Psoas muscle (tissue), 8 donors: Measurements from ENCODE around the gene FOXP2. TPM values are rescaled to one million over a fixed set of nuclear protein-coding genes. Genes with fewer than 3 reads are reported as not detected.
"Not testable (repeated sequence)": the region's sequence is repeated elsewhere in the genome, so short reads cannot be mapped to it uniquely, and the experiment has no call there.

ENCODE experiments used
- ATAC-seq, 4 donors: fragments of 200-7000 bp; cut with Tn5 transposase; one replicate each; pipeline ENCODE4 v1.9.1; 2020; ENCODE audit warnings: moderate library complexity in 3 of 4, mild to moderate bottlenecking in 2 of 4
- DNase-seq, 2 donors: peaks; one replicate each; pipeline ENCODE4 v3.0.0-alpha.2; 2020
- H3K27ac ChIP-seq: fragments of 200-600 bp; one replicate; pipeline ENCODE4 v1.8.0; 2022
- H3K27me3 ChIP-seq, 3 donors: fragments of 200-600 bp in 1 of 3; one replicate each; pipeline versions ENCODE4 v1.6.1 to v1.8.0; 2013 to 2022; ENCODE audit warnings: low read length in 2 of 3, mild to moderate bottlenecking in 2 of 3, moderate library complexity in 1 of 3; ENCODE audit not compliant: insufficient read depth in 3 of 3
- H3K36me3 ChIP-seq, 2 donors: fragments of 200-600 bp in 1 of 2; one replicate each; pipeline versions ENCODE4 v1.6.1 to v1.8.0; 2013 to 2022; ENCODE audit warnings: low read depth in 1 of 2, mild to moderate bottlenecking in 1 of 2, moderate library complexity in 1 of 2; ENCODE audit not compliant: insufficient read depth in 1 of 2
- H3K4me1 ChIP-seq: fragments of 200-600 bp; one replicate; pipeline ENCODE4 v1.8.0; 2022
- H3K4me3 ChIP-seq: fragments of 200-600 bp; one replicate; pipeline ENCODE4 v1.8.0; 2022; ENCODE audit warnings: mild to moderate bottlenecking
- H3K9me3 ChIP-seq: fragments of 200-600 bp; one replicate; pipeline ENCODE4 v1.8.0; 2022
- CTCF ChIP-seq: fragments of 200-600 bp; IDR thresholded peaks from one replicate; pipeline ENCODE4 v1.8.0; 2022; ENCODE audit warnings: antibody characterized with exemption
- WGBS, 3 donors: extraction: QIAGEN DNeasy Blood & Tissue Kit; methylation state at CpG; one replicate each; pipeline versions ENCODE4 v1.1.6 to v1.1.7; 2013; 5-methylcytosine and 5-hydroxymethylcytosine counted together
- intact Hi-C, 2 donors: fragments of 100-400 bp; cut with DNase I; formaldehyde crosslinking; loops; one replicate each; pipeline versions ENCODE4 v1.11.0 to v1.14.2; 2022
- polyA plus RNA-seq, 3 donors: library from polyadenylated mRNA; stranded (reverse); fragments of 200-250 nt; gene quantifications; one replicate each; pipeline ENCODE4 v1.2.3, GENCODE V29; 2013
- total RNA-seq, 4 donors: library from RNA; stranded (reverse); fragmentation: NEBNext Ultra II Directional in 2 of 4; extraction: Animal tissue kit (Norgen Biotek cat#: 25700) in 2 of 4; gene quantifications; one replicate each; pipeline versions ENCODE4 v1.2.1 to v1.2.4, GENCODE V29; 2021 to 2023
- donor health status: healthy with polysubstance abuse.
- donor health status: DM: no; HTN: no; CAD: no; lungs with moderate emphysema.
- donor health status: Bipolar disorder and iron deficiency.
- donor health status: healthy.
- donor health status: DM: yes; HTN: yes; CAD: no.
- donor health status: DM: no; HTN: no; CAD: no.
- donor health status: DM: no; HTN: no; CAD: no.
- donor health status: DM: yes; HTN: yes; CAD: no.

FOXP2 gene
- total and polyA plus RNA-seq, 7 donors, result 0.35 to 6.7 (median 5.1) TPM

GRCh38 chr7:114439581-114439980, 25.0 kb downstream of the FOXP2 start:
- TF ChIP-seq CTCF, result no peak
- H3K4me1 ChIP-seq, result peaks cover 4% of the 10 kb centered on the region
- H3K27ac ChIP-seq, result no peak overlapping the region
- H3K36me3 ChIP-seq, result no peaks in the 10 kb centered on the region
- intact Hi-C loops, result loop anchor here in 1 of 2 donors (10.0 kb wide), 1 partner anchor 105 kb away; no protein-coding TSS in a partner anchor
- H3K27me3 ChIP-seq, result no peaks in the 10 kb centered on the region
- no peak for DNase-seq
- no peak for ATAC-seq
- no peaks in the 10 kb centered on the region for H3K9me3 ChIP-seq
- WGBS, 3 donors, result 91 to 94% (median 91%) methylated on average over 5 of the region's 5 CpGs
- no peak overlapping the region for H3K4me3 ChIP-seq

GRCh38 chr7:114440927-114441326, 26.3 kb downstream of the FOXP2 start:
- H3K4me1 ChIP-seq, intact Hi-C loops, H3K9me3 ChIP-seq, H3K4me3 ChIP-seq, H3K27me3 ChIP-seq, H3K36me3 ChIP-seq, H3K27ac ChIP-seq, DNase-seq, ATAC-seq: not testable (repeated sequence)
- 95 to 99% (median 96%) methylated on average over 4 of the region's 4 CpGs for WGBS, 3 donors

- H3K27ac ChIP-seq, result no peak overlapping the region
- no peak for TF ChIP-seq CTCF
- H3K9me3 ChIP-seq, result no peaks in the 10 kb centered on the region
- H3K4me3 ChIP-seq, result no peak overlapping the region
- WGBS, 3 donors, result 49 to 82% (median 66%) methylated on average over 2 of the region's 2 CpGs
- ATAC-seq (no peak), DNase-seq (no peak)
- no peaks in the 10 kb centered on the region for H3K36me3 ChIP-seq
- H3K4me1 ChIP-seq, result peaks cover 4% of the 10 kb centered on the region
- intact Hi-C loops, result no loop called here
- no peaks in the 10 kb centered on the region for H3K27me3 ChIP-seq
These were observed 29.6 kb downstream of the FOXP2 start for GRCh38 chr7:114444196-114444595.

DNA sequence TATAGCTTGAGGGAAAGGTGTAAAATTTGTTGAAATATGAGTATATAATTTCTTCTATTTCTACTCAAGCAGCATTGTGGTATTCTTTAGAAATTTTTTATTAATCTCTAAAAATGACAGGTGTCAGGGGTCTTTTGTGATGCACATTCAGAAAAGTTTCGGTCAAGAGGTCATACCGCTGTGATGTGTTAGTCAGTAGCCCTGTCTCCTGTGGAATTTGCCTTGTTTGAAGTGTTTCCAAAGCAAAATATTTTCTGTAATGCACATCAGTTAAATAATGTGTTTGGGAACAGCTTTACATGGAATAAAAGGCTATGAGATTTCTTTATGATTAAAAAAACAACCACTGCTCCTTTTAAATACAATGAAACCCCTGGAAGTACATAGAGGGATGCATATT, 35.8 kb downstream of the FOXP2 start:
- no peaks in the 10 kb centered on the region for H3K9me3 ChIP-seq
- no peak for TF ChIP-seq CTCF
- WGBS, 3 donors, result 84 to 87% (median 87%) methylated on average over 2 of the region's 2 CpGs
- H3K4me3 ChIP-seq, result no peak overlapping the region
- intact Hi-C loops, result no loop called here
- H3K4me1 ChIP-seq, result no peaks in the 10 kb centered on the region
- H3K27me3 ChIP-seq, result no peaks in the 10 kb centered on the region
- ATAC-seq (no peak), DNase-seq (no peak)
- no peaks in the 10 kb centered on the region for H3K36me3 ChIP-seq
- H3K27ac ChIP-seq, result no peak overlapping the region

GRCh38 chr7:114459574-114459973, 45.0 kb downstream of the FOXP2 start:
- Histone ChIP-seq H3K4me1 (no peaks in the 10 kb centered on the region), H3K9me3 (no peaks in the 10 kb centered on the region), H3K27ac (no peak overlapping the region), H3K27me3 (no peaks in the 10 kb centered on the region), H3K4me3 (no peak overlapping the region), H3K36me3 (no peaks in the 10 kb centered on the region)
- intact Hi-C loops, result no loop called here
- 96 to 97% (median 97%) methylated on average over 12 of the region's 12 CpGs for WGBS, 3 donors
- no peak for TF ChIP-seq CTCF
- DNase-seq, result no peak
- no peak for ATAC-seq
